ENCODE results near the gene SLU7. TPM values are rescaled to one million over a fixed set of nuclear protein-coding genes. Genes with fewer than 3 reads are reported as not detected.

Gene SLU7
- total RNA-seq, 1 experiment from 2014 or later: 62.8 TPM

DNA sequence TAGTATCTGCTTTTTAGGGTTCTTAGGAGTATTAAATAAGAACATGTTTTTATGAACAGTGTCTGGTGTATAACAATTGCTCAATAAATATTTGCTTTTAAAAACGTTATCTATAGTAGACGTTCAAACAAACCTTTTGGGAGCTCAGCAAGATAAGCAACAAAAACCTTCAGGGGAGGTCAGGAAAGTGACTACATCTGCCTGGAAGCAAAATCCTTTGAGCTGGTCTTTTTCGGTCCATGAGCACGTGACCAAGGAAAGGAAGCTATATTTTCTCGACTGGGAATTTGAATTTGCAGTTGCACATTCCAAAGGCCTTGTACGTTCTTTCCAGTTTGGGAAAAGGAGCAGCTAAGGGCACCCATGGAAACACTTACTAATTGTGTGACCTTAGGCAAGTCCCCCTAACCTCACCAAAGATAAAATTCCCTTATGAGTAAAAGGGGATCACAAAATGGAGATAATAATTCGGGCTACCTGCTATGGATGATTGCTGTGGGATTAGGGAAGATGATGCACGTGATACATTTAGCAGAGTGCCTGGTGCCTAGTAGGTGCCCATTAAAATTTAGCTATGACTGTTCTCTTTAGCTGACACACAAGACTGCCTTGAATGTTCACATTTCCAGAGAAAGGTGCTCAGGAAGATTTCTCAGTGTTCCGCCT is 48.1 kb upstream of the SLU7 start:
- no peak for DNase-seq
- H3K36me3 Mint-ChIP-seq (ENCODE audit: insufficient read depth, unreplicated experiment): peaks cover 53% of the 10 kb centered on the region

DNA sequence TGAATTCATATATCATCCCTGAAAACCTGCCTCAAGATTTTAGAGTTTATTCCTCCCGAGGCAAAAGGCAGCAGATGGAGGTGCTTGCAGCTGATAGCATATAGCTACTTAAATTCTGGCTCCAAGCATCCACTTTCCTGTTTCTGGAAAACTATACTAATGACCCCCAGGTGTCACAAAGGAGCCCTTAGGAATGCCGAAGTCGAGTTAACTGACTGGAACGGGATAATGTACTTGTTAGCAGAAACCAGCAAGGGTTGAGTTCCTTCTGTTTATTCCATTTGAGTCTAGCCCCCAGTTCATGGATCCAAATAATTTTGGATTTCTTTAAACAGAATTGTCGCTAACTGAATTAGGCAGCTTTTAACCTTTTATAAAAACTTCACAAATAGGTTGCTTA is 47.2 kb upstream of the SLU7 start:
- no peak for DNase-seq
- CTCF ChIA-PET: interaction anchor here (2.9 kb wide), 1 partner anchor 27 kb away, joined by 51 read pairs; no protein-coding TSS in a partner anchor
- no peaks in the 10 kb centered on the region for H3K9me3 Mint-ChIP-seq (ENCODE audit: low read depth, unreplicated experiment)
- H3K4me3 Mint-ChIP-seq (ENCODE audit: low read depth, unreplicated experiment): no peak overlapping the region
- no peak overlapping the region for H3K27ac Mint-ChIP-seq (ENCODE audit: unreplicated experiment)
- intact Hi-C loops (cut with micrococcal nuclease; ENCODE audit: unreplicated experiment): loop anchor here (2.0 to 5.0 kb wide), 2 partner anchors 27 to 44 kb away; partner anchors contain the start of gene PTTG1
- peaks cover 70% of the 10 kb centered on the region for H3K4me1 Mint-ChIP-seq (ENCODE audit: low read depth, unreplicated experiment)
- H3K27me3 Mint-ChIP-seq (ENCODE audit: unreplicated experiment): no peaks in the 10 kb centered on the region
- TF ChIP-seq, protein P1, sequence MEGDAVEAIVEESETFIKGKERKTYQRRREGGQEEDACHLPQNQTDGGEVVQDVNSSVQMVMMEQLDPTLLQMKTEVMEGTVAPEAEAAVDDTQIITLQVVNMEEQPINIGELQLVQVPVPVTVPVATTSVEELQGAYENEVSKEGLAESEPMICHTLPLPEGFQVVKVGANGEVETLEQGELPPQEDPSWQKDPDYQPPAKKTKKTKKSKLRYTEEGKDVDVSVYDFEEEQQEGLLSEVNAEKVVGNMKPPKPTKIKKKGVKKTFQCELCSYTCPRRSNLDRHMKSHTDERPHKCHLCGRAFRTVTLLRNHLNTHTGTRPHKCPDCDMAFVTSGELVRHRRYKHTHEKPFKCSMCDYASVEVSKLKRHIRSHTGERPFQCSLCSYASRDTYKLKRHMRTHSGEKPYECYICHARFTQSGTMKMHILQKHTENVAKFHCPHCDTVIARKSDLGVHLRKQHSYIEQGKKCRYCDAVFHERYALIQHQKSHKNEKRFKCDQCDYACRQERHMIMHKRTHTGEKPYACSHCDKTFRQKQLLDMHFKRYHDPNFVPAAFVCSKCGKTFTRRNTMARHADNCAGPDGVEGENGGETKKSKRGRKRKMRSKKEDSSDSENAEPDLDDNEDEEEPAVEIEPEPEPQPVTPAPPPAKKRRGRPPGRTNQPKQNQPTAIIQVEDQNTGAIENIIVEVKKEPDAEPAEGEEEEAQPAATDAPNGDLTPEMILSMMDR (IDR thresholded peaks at IDR 0.05; ENCODE audit: unreplicated experiment): no peak
- BruUV-seq (replicated peaks): no TSS peak
- H3K36me3 Mint-ChIP-seq (ENCODE audit: insufficient read depth, unreplicated experiment): peaks cover 49% of the 10 kb centered on the region

More for the DNA sequence above, 48.1 kb upstream of the SLU7 start:
- H3K4me3 Mint-ChIP-seq (ENCODE audit: low read depth, unreplicated experiment): peak overlapping the region; percentile 89
- H3K4me1 Mint-ChIP-seq (ENCODE audit: low read depth, unreplicated experiment): peaks cover 79% of the 10 kb centered on the region
- H3K27ac Mint-ChIP-seq (ENCODE audit: unreplicated experiment): peak overlapping the region; percentile 95
- no peaks in the 10 kb centered on the region for H3K27me3 Mint-ChIP-seq (ENCODE audit: unreplicated experiment)
- no TSS peak for BruUV-seq (replicated peaks)
- CTCF ChIA-PET: interaction anchor here (0.6 to 2.9 kb wide), 10 partner anchors 8 to 1228 kb away, joined by 3 to 51 read pairs (median 4); partner anchors contain the start of gene PTTG1
- TF ChIP-seq, protein P1 (IDR thresholded peaks at IDR 0.05; ENCODE audit: unreplicated experiment): no peak
- intact Hi-C loops (cut with micrococcal nuclease; ENCODE audit: unreplicated experiment): loop anchor here (2.0 to 5.0 kb wide), 2 partner anchors 28 to 45 kb away; partner anchors contain the start of gene PTTG1
- no peaks in the 10 kb centered on the region for H3K9me3 Mint-ChIP-seq (ENCODE audit: low read depth, unreplicated experiment)

DNA sequence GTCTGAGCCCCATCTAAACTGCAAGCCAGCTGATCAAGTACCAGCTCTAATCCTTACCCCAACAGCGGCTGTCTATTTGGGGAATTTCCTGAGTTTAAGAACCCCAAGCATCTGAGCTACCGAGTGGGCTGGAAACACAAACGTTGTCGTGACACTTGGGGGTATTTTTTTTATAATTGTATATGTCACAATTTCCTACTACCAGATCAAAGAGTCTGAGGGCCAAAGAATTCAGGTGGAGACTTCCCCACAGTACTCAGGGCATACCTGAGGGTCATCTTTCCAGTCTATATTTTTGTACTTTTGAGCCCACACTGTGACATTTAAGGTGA is 45.6 kb upstream of the SLU7 start:
- DNase-seq: no peak
- Mint-ChIP-seq H3K27ac (ENCODE audit: unreplicated experiment) (peak overlapping the region; percentile 65), H3K36me3 (ENCODE audit: insufficient read depth, unreplicated experiment) (peaks cover 36% of the 10 kb centered on the region), H3K4me1 (ENCODE audit: low read depth, unreplicated experiment) (peaks cover 58% of the 10 kb centered on the region), H3K9me3 (ENCODE audit: low read depth, unreplicated experiment) (no peaks in the 10 kb centered on the region), H3K4me3 (ENCODE audit: low read depth, unreplicated experiment) (peak overlapping the region; percentile 45), H3K27me3 (ENCODE audit: unreplicated experiment) (no peaks in the 10 kb centered on the region)
- BruUV-seq (replicated peaks): no TSS peak
- TF ChIP-seq, protein P1 (IDR thresholded peaks at IDR 0.05; ENCODE audit: unreplicated experiment): no peak
- CTCF ChIA-PET: interaction anchor here (2.6 kb wide), 1 partner anchor 26 kb away, joined by 15 read pairs; no protein-coding TSS in a partner anchor
- intact Hi-C loops (cut with micrococcal nuclease; ENCODE audit: unreplicated experiment): no loop called here

DNA sequence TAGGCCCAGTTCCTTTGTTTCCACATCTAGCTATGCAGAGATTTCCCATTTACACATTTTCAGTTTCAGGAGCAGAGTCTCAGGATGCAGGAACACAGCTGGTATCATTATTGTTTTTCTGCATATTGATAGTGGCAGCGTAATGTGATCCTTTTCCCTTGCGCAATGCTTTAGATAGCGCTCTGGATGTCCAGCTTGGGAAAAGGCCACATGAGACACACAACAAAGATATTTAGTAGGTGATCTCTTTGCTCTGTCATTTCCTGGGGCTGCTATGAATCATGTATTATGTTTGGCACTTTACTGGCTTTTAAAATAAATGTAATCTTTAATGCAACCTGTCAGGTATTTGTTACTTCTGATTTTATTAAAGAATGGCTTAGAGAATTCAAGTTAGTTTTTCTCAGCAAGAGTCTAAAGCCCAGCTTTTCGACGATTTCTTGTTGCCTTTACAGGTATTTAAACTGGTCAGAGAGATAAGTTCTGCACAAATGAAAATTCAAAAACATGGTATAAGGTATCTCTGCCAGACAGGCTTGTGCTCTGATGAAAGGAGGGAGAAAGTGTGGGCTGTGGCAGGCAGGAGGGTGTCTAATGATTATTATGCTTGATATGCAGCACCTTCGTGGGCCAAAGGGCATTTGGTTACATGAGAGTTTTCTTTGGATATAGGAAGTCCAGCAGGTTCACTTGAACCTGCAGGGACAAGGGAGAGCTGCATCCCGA is 45.0 kb upstream of the SLU7 start:
- peaks cover 58% of the 10 kb centered on the region for H3K4me1 Mint-ChIP-seq (ENCODE audit: low read depth, unreplicated experiment)
- intact Hi-C loops (cut with micrococcal nuclease; ENCODE audit: unreplicated experiment): no loop called here
- H3K4me3 Mint-ChIP-seq (ENCODE audit: low read depth, unreplicated experiment): peak overlapping the region; percentile 45
- H3K27ac Mint-ChIP-seq (ENCODE audit: unreplicated experiment): peak overlapping the region; percentile 65
- no TSS peak for BruUV-seq (replicated peaks)
- CTCF ChIA-PET: interaction anchor here (1.0 to 2.6 kb wide), 3 partner anchors 11 to 25 kb away, joined by 3 to 15 read pairs (median 3); no protein-coding TSS in a partner anchor
- no peaks in the 10 kb centered on the region for H3K9me3 Mint-ChIP-seq (ENCODE audit: low read depth, unreplicated experiment)
- peaks cover 31% of the 10 kb centered on the region for H3K36me3 Mint-ChIP-seq (ENCODE audit: insufficient read depth, unreplicated experiment)
- peak; percentile 33 for DNase-seq
- no peaks in the 10 kb centered on the region for H3K27me3 Mint-ChIP-seq (ENCODE audit: unreplicated experiment)
- TF ChIP-seq, protein P1 (IDR thresholded peaks at IDR 0.05; ENCODE audit: unreplicated experiment): no peak

Measured in Calu3 (cell line).